GM12874 (cell line): Measurements from ENCODE around the gene HIPK2.

Experiments
- TF ChIP-seq, protein P1 (sequence below): IDR thresholded peaks from 2 replicates; pipeline ENCODE4 v1.5.1; 2011; ENCODE audit warnings: low read depth, mild to moderate bottlenecking, control low read depth, low read length, moderate library complexity; ENCODE audit not compliant: insufficient read depth

The HIPK2 gene

GRCh38 chr7:139732471-139733167 lies 45.2 kb downstream of the HIPK2 start:
- TF ChIP-seq, protein P1, sequence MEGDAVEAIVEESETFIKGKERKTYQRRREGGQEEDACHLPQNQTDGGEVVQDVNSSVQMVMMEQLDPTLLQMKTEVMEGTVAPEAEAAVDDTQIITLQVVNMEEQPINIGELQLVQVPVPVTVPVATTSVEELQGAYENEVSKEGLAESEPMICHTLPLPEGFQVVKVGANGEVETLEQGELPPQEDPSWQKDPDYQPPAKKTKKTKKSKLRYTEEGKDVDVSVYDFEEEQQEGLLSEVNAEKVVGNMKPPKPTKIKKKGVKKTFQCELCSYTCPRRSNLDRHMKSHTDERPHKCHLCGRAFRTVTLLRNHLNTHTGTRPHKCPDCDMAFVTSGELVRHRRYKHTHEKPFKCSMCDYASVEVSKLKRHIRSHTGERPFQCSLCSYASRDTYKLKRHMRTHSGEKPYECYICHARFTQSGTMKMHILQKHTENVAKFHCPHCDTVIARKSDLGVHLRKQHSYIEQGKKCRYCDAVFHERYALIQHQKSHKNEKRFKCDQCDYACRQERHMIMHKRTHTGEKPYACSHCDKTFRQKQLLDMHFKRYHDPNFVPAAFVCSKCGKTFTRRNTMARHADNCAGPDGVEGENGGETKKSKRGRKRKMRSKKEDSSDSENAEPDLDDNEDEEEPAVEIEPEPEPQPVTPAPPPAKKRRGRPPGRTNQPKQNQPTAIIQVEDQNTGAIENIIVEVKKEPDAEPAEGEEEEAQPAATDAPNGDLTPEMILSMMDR = no peak

- TF ChIP-seq, protein P1 = no peak
These were observed 45.9 kb downstream of the HIPK2 start for GRCh38 chr7:139731802-139732470.

- TF ChIP-seq, protein P1 = no peak
These were observed 46.8 kb downstream of the HIPK2 start for GRCh38 chr7:139730746-139731612.

DNA sequence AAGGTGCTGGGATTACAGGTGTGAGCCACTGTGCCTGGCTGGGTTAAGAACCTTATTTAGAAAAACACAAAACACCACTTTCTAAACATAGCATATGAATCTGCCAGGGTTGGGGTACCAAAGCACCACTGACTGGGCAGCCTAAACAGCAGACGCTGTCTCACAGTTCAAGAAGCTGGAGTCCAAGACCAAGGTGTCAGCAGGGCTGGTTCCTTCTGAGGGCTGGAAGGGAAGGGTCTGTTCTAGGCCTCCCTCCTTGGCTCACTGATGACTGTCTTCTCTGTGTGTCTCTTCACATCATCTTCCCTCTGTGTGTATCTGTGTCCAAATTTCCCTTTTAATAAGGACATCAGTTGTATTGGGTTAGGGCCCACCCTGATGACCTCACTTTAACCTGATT lies 49.6 kb downstream of the HIPK2 start:
- TF ChIP-seq, protein P1 = no peak

- TF ChIP-seq, protein P1 = no peak
These were observed 50.6 kb downstream of the HIPK2 start for GRCh38 chr7:139727151-139727705.

DNA sequence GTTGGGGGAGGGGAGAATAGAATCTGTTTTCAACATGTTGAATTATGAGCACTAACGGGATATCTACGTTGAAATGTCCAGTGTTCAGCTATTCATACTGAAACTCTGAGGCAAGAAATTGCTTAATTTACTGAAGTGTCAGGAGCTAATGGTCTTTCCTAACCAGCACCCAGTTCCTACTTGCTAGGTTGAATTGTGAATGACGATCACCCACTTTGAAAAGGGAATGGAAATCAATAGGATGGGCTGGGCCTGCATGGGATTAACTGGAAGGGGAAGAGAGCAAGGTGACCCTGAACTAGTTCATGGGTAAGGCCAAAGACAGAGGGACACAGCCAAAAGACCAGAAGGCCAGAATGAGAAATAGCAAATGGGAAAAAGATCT lies 51.3 kb downstream of the HIPK2 start:
- TF ChIP-seq, protein P1 = no peak
